D721Med (cell line): ENCODE results near the gene RHEB.

Experiments used
- DNase-seq: peaks from one replicate; pipeline ENCODE4 v3.0.0; 2011; ENCODE audit warnings: low spot score; ENCODE audit not compliant: insufficient read length
- FAIRE-seq: peaks from 2 replicates; lab custom pipeline; 2011; peaks lifted over from hg19 to GRCh38; lab: Jason Lieb, UNC
- CTCF ChIP-seq: IDR thresholded peaks from 2 replicates; pipeline ENCODE4 v1.5.1; 2012; ENCODE audit warnings: mild to moderate bottlenecking, control low read depth; ENCODE audit not compliant: insufficient read depth; ENCODE audit errors: missing control alignments

The RHEB gene

DNA sequence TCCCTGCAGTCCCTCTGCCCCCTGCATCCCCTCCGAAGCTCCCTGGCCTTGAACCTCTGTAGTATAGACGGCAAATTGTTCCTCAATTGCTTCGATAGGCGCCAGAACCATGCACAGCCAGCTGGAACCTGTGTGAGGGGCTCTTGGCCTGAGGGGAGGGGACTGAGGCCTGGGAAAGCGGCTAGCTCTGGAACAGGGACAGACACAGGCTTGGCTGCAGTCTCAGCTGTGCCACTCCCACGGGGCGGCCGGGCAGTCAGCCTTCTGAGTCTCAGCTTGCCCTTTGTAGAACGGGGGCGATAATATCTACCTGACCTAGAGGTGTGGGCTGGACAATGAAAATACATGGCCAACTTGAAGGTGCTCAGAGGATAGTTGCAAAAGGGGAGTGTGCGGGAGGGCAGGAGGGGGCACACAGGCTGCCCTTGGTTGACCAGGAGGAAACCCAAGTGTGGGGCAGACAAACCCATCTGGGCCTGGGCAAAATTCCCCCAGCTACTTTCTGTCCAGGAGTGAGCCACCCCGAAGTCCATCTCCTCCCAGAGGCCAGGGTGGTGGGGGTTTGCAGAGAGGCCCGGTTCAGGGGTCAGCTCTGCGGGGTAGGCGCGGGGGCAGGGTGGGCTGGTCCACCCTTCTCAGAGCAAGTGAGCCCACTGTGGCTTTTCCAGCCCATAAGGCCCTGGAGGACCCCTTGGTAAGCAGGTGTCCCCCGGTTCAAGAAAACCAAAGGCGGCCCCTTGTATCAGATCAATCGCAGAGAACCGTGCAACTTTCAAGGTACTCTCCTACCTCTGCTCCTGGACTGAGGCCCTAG is 84.4 kb downstream of the RHEB start:
- FAIRE-seq: no peak
- no peak for DNase-seq
- no peak for TF ChIP-seq CTCF

- no peak for DNase-seq
- no peak for TF ChIP-seq CTCF
- no peak for FAIRE-seq
These were observed 85.1 kb downstream of the RHEB start for GRCh38 chr7:151434549-151434948.

DNA sequence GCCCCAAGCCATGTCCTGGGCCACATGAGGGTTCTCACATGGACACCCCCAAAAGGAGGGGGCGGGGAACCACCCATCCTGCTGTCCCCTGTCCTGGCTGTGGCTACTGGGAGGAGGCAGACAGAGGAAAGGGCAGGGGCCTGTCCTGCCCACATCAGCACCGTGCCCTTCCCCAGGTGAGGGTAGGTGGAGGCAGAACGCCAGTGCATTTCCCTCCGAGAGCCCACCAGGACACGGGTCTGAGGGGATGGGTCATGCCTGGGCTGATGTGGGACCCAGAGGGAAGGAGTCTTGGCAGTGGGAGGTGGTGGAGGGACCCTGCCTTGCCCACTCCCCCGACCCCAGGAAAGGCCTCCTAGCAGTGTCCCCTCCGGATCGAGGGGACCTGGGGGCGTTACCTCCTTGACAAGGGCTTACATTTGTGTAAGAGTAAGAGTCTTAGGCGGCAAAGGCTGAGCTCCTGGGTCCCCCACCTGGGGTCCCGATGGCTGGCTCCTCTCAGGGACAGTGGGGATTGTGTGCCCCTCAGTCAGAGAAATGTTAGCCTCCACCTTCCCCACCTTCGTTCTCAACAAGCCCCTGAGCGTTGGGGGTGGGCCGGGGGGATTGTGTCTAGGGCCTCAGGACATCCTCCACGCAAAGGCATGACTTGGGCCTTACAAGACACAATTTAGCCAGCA is 85.8 kb downstream of the RHEB start:
- DNase-seq (no peak), FAIRE-seq (no peak)
- TF ChIP-seq CTCF: no peak

DNA sequence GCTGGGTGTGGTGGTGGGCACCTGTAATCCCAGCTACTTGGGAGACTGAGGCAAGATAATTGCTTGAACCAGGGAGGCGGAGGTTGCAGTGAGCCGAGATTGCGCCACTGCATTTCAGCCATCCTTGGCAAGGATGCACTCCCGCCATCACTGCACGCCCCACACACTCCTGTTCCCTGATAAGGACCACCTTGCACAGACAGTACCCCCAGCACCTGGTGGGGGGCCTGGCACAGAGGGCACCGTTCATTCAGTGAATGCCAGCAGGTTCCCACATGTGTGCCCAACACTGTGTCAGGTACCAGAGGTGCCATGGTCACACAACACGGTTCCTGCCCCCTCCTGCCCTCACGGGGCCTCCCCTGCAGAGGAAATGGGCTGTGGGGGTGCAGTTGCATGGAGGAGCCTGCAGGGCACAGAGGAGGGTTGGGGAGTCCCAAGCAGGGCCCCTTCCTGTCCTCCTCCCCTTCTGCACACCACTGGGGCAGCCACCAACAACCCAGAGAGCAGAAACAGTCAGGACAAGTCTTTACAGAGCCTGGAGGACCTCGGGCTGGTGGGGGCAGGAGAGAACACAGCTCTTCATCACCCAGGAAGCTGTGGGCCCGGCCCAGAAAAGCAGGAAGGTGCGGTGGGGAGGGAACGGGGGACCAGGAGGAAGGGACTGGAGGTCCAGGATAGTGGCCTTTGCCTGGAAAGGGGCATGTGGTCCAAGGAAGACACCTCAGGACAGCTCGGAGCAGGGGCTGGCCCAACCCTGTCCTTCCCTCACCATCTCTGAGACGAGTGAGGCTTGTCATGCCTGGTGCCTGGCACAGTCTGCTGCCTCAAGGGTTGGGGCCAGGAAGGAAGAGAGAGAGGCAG is 86.8 kb downstream of the RHEB start:
- no peak for DNase-seq

DNA sequence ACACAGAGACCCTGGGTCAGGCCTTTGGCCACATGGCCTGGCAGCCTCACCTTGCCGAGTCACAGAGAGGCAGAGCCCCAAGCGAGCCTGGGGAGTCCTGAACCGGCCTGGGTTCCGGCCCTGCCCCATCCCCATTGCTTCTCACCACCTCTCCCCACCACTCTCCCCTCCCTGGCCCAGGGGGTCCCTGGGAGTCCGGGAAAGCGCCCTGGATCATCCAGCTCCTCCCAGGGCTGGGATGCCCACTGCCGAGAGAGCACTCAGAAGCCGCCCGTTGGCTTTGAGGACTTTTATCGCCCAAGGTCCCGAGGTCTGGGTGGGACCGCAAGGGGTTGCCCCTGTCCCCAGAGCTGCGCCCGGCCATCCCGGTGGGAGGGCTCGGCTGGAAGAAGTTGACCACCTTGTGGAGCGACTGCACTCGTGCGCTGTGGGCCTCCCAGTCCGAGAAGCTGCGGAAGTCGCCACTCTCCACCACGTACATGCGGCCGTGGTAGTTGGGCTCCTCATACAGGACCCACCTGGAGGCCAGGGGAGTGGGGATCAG is 87.9 kb downstream of the RHEB start:
- TF ChIP-seq CTCF: no peak
- DNase-seq (no peak), FAIRE-seq (no peak)

More for the DNA sequence above, 86.8 kb downstream of the RHEB start:
- no peak for FAIRE-seq
- no peak for TF ChIP-seq CTCF

GRCh38 chr7:151431281-151431767 is 88.4 kb downstream of the RHEB start:
- no peak for TF ChIP-seq CTCF
- FAIRE-seq (no peak), DNase-seq (no peak)
